ACHN (cell line): Measurements from ENCODE around the gene FOXB1.

Experiments used
- DNase-seq: peaks from one replicate; pipeline ENCODE4 v3.0.0-alpha.2; 2015
- in situ Hi-C: cut with HindIII; loops from 2 replicates; pipeline ENCODE4 v1.10.0; 2017; ENCODE audit warnings: low sequenced_read_pairs, low pct_ligation_motif_present, low pct_unique_long_range_greater_than_20kb

The FOXB1 gene

DNA sequence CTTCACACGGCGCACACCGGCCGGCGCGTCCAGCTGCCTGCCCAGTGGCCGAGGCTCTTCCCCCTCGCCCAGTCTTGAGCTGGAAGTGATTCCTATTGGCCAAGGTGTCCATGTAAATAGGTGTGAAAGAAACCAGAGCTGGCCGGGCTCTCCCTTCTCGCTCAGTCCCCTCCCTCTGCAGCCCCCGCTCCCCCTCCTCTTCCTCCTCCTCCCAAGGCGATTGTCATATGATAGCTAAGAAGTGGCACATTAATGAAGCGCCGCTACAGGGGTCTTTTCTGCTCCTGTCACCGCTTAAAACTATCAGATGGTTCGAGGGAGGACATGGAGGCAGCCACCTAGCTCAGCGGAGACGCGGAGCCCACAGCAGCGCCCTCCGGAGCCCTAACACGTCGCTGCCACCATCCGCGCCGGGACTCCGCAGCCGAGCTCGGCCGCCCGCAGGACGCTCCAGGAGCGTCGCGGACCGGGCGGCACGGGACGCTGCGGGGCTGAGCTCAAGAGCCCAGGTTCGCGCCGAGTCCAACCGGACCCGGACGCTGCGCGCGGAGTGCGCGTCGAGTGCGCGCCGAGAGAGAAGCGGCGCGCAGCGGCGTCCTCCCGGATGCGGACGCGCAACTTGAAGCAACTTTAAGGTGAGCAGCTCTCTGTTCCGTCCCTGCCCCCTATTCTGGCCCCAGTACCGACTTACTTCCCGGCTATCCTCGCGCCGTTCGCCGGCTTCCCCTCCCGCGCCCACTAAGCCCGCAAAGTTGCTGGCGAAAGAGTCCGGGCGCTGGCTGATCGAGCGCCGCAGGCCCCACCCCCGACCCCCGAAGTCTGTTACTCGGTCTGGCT, at the start of gene FOXB1:
Gene FOXB1, plus strand, starts transcription at position 303 of the 837 bp plus-strand sequence. CDS start 653 bp downstream, outside the sequence.
- DNase-seq = no peak
- in situ Hi-C loops = no loop called here

- in situ Hi-C loops = no loop called here
- no peak for DNase-seq
Measured at GRCh38 chr15:59958288-59958687, 45.8 kb upstream of the FOXB1 start.

DNA sequence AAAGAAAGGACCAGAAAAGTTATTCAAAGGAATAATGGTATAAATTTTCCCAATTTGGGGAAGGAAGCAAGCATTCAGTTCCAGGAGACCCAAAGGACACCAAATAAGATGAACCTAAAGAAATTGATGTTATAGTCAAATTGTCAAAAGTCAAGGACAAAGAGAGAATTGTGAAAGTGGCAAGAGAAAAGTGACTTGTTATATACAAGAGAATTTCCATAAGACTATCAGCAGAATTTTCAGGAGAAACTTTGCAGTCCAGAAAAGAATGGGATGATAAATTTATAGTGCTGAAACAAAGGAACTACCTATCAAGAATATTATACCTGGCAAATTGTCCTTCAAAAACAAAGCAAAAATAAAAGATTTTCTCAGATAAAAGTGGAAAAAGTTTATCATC, 43.8 kb upstream of the FOXB1 start:
- no peak for DNase-seq
- in situ Hi-C loops = no loop called here

GRCh38 chr15:59963322-59963721, 40.8 kb upstream of the FOXB1 start:
- no peak for DNase-seq
- in situ Hi-C loops = no loop called here

- in situ Hi-C loops = no loop called here
Measured at GRCh38 chr15:59963925-59964324, 40.2 kb upstream of the FOXB1 start.

DNA sequence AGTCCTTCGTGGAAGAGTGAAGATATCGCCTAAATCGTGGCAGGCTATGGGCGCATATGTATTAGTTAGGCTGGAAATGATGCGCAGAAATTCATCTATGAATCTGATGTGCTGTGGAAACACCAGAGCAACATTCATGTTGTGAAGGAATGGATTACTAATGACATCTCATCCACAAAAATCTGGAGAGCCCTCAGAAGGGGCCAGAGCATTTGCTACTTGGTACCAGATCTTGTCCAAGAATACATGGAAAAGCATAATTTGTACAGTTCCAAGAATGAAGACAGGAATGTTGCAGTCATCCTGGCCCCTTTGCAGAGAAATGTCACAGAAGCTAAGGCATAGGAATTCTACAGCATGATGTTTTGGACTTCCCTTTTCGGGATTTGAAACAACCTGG, 38.4 kb upstream of the FOXB1 start:
- no peak for DNase-seq
- in situ Hi-C loops = no loop called here

More at GRCh38 chr15:59963925-59964324, 40.2 kb upstream of the FOXB1 start:
- DNase-seq = no peak

DNA sequence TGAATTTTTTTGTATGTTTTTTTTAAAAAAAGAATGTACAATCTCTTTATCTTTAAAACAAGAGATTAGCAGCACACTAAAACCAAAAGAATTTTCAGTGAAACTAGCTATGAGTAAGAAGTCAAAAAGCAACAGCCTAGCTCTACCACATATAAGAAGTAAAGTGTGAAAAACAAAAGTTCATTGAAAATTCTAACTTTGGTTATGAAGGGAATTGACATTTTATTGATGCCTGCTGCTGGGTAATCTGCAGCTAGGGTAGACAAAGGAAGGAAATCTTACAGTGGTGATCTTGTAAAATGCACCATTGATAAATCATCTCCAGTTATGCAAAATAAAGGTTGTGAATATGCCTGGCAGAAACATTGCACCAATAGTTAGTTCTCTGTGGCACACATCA, 37.8 kb upstream of the FOXB1 start:
- DNase-seq = no peak
- in situ Hi-C loops = no loop called here

DNA sequence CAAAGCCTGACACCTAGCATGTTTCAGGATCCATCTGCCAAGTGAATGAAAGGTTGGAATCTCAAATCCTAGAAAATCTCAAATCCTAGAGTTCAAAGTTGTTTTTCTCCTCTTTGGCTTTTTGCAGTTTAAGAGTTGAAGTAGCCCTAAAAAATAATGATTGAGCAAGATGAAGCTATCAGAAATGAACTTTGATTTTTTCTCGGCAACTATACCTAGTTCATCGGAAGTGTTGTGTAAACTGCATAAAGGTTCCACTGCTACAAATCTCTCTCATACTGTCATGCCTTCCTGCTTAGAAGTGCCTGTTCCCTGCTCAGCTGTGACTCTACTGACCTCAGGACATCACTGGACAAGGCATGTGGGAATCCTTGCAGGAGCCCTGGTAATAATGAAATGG, 35.8 kb upstream of the FOXB1 start:
- DNase-seq = no peak
- in situ Hi-C loops = no loop called here

DNA sequence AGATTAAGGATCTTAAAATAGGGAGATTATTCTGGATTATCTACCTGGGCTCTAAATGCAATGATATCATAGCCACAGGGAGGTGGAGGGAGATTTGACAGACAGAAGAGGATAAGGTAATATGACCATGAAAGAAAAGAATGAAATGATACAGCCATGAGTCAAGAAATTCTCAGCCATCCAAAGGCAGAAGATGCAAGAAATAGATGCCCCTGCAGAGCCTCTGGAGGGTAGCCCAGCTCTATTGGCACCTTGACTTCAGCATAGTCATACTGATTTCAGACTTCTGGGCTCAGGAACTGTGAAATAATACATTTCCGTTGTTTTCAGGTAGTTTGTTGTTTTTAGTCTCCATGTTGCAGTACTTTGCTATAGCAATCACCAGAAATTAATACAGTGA, 31.9 kb upstream of the FOXB1 start:
- in situ Hi-C loops = no loop called here
- no peak for DNase-seq

DNA sequence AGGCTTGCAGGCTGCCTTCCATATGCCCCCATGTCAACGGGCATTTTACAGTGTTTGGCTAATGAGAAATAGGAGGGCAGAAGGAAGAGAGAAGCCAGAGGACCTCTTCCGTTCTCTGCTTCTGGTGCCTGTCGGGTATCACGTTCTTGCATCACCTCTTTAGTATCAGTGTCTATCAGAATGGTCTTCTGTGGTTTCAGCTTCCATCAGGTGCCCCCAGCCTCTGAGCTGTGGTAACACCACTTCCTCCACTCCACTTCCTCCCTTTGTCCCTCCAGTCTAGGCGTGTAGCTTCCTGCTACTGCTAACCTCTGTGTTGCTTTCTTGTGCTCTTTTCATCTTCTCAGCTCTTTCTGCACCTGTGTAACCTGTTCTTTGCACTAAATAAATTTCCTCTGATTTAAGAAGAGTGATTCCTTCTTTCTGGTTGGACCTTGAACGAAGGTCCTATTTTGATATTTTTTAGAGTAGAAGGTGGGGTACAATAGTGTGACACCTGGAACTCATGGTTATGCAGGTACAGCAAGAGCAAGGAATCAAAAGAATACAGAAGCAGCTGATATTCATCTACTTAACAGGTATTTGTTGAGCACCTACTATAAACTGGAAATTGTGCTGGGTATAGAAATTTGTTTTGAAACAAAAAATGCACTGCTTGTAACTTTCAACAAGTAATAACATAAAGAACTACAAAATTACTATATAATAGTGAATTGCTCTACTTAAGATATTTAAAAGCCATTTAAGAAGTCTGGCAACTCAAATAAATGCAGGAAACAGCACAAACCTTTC, 27.4 kb upstream of the FOXB1 start:
- in situ Hi-C loops = no loop called here
- DNase-seq = no peak

DNA sequence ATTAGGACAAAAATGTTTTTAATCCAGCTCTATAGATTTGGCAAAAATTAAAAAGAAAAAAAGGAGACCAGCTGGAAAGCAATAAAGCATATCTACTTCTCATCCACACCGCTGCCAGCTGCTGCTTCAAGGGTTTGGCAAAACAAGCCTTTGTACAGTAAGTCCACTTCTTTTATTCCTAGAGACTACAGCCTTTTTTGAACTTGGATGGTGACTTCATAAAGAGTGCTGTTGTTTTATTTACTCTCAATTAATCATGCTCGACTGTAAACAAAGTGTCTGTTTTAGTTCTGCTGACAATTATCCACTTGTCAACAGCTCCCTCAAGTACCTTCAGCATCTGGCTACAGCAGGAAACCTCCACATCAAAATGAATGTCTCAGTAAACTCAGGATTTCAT, 12.3 kb upstream of the FOXB1 start:
- DNase-seq = no peak
- in situ Hi-C loops = no loop called here

GRCh38 chr15:59993041-59993750, 10.9 kb upstream of the FOXB1 start:
- in situ Hi-C loops = no loop called here

DNA sequence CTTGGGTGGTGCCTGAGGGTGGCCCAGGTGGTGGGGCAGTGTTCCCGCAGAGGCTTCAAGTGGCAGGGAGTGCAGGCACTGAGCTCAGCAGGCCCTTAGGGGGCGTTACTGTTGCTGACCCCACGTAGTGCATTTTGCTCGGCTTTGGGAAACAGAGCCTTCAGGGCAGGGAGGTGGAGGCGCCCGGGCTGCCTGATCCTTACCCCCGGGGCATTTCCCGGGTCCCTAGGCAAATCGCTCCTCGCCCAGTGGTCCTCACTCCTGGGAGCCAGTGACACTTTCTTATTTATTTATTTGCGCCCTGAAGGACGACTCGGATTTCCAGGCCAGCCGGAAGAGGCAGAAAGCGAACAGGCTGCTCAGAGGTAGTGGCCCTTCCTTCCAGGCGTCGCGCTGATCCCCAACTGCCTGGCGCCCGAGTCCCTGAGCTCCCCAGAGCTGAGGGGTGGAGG, 10.1 kb upstream of the FOXB1 start:
- in situ Hi-C loops = no loop called here
- peak; percentile 3 for DNase-seq

More at GRCh38 chr15:59993041-59993750, 10.9 kb upstream of the FOXB1 start:
- no peak for DNase-seq

DNA sequence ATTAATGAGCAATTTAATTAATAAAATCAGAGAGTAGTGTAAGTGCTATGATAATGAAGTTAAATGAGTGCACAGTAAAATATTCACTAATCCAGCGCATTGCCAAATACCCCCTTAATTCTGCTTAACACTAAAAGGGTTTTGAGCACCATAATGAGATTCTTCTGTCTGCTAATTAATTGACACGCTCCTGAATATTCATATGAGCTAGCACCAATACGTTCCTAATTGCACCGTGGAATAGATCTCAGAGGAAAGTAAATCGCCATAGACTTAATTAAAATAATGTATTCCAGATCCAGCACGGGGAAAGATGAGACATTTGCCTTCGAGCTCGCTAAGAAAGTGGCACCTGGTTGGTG, 9.6 kb upstream of the FOXB1 start:
- DNase-seq = no peak
- in situ Hi-C loops = no loop called here

- in situ Hi-C loops = no loop called here
- no peak for DNase-seq
Measured at GRCh38 chr15:59994888-59995557, 9.1 kb upstream of the FOXB1 start.

DNA sequence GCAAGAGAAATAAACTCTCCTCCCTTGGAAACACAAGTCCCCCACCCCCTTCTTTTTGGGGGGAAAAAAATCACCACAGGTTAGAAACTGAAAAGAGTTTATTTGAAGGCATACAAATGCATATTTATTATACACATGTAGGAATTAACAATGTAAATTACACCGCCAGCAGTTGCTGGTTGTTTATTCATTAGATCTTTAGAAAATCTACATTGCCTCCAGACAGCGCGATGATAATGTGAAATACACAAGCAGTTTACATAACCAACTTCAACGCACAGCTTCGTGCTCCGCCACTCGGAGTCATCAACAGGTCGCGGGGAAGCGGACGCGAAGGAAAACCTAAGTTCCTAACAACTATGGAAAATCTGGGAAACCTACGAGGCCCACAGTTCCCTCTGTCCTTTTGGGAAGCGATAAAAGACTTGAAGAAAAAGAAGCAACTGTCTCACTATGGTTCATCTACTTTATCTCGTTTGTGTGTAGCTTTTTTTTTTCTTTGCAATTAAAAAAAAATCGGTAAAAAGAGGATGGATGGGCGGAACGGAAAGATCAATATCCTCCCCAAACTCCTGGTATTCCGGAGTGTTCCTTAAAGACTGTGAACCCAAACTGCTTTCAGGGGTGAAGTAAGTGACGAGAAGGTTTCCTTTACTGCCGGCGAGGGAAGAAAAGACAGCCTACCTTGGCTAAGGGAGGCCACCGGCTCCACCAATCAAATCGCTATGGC, 8.4 kb upstream of the FOXB1 start:
- no peak for DNase-seq
- in situ Hi-C loops = no loop called here

DNA sequence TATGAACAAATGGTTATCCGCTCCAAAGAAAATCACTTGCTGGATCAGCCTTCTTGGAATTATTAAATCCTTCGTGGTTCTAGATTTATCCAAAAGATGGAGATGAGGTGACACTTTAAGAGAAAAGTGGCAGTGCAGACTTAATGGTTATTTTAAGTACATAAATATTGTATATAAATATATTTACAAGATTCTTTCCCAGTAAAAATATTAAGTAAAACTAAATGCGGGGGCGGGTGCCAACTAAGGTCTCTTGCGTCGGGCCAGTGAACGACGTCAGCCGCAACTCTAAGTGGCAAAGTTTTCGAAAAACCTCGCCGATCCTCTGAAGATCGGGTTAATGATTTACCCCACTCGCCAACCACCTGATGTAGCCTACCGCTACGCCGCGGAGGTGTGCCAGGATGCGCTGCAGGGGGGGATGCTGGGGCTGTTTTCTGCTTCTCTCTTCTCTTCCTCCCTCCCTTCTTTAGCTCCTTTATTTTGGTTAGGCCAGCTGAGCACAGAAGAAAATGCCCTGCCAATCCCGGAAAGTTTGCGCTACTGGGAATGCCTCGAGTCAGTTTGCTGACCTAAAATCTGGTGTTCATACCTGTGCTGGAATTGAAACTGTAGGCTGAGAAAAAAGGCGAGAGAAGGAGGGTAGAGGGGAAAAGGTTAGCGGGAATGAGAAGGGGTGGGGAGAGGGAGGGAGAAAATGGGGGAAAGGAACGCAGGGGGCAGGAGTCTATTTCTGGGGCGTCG, 7.6 kb upstream of the FOXB1 start:
- DNase-seq = no peak
- in situ Hi-C loops = no loop called here
